A673 (cell line): ENCODE results near the gene HOMER2.

Source experiments
- CTCF ChIP-seq: fragments of 300-800, 200-600 bp; sonication (generic); conservative IDR thresholded peaks from 2 replicates; pipeline ENCODE4 v1.5.1; 2017; ENCODE audit warnings: low read depth, mild to moderate bottlenecking, antibody characterized with exemption, low read length, moderate library complexity, mixed read lengths
- EZH2 ChIP-seq: fragments of 200-600 bp; sonication (generic); IDR thresholded peaks from 2 replicates; pipeline ENCODE4 v1.6.1; 2017; ENCODE audit warnings: borderline replicate concordance, low read depth, mild to moderate bottlenecking, mixed read lengths, antibody characterized with exemption, low read length; ENCODE audit not compliant: poor library complexity, severe bottlenecking

- TF ChIP-seq CTCF (no peak), EZH2 (no peak)
These were observed 100.5 kb downstream of the HOMER2 start for GRCh38 chr15:82851981-82852511.
